GM10266 (cell line): Measurements from ENCODE around the gene PCSK4.

ENCODE experiments used
- DNase-seq: peaks from one replicate; pipeline ENCODE4 v3.0.0; 2012; ENCODE audit errors: extremely low spot score
- CTCF ChIP-seq: IDR thresholded peaks from 2 replicates; pipeline ENCODE4 v1.5.1; 2012; ENCODE audit warnings: mild to moderate bottlenecking, low read depth; ENCODE audit not compliant: control insufficient read depth, insufficient read depth; ENCODE audit errors: missing control alignments

Gene PCSK4

GRCh38 chr19:1469255-1470054 lies 20.7 kb downstream of the PCSK4 start:
- TF ChIP-seq CTCF = no peak
- DNase-seq = no peak

- peak; percentile 81 for DNase-seq
These were observed 21.3 kb downstream of the PCSK4 start for GRCh38 chr19:1468821-1469254.

GRCh38 chr19:1468274-1468820 lies 21.8 kb downstream of the PCSK4 start:
- no peak for TF ChIP-seq CTCF
- no peak for DNase-seq

More at GRCh38 chr19:1468821-1469254, 21.3 kb downstream of the PCSK4 start:
- TF ChIP-seq CTCF = peak; percentile 18

- no peak for TF ChIP-seq CTCF
- no peak for DNase-seq
These were observed 22.5 kb downstream of the PCSK4 start for GRCh38 chr19:1467490-1468273.

GRCh38 chr19:1467215-1467489 lies 23.0 kb downstream of the PCSK4 start:
- TF ChIP-seq CTCF = no peak
- DNase-seq = no peak

- no peak for TF ChIP-seq CTCF
- DNase-seq = no peak
These were observed 23.5 kb downstream of the PCSK4 start for GRCh38 chr19:1466461-1467214.
